OCI-LY7 (cell line): Measurements from ENCODE around the gene LSR. TPM values are rescaled to one million over a fixed set of nuclear protein-coding genes. Genes with fewer than 3 reads are reported as not detected.

ENCODE experiments used
- BruUV-seq: library from RNA; stranded (reverse); fragments of 400-500 nt; replicated peaks from 2 replicates; lab custom pipeline; 2021; lab: Mats Ljungman, UMichigan
- CTCF ChIA-PET: fragments of 300-600 bp; sonication (Branson Sonifier 250); formaldehyde crosslinking; loops from one replicate; lab custom pipeline; 2022; ENCODE audit warnings: antibody characterized with exemption; ENCODE audit not compliant: unreplicated experiment; lab: Charles Lee
- POLR2A ChIA-PET: fragments of 300-600 bp; sonication (Branson Sonifier 250); formaldehyde crosslinking; loops from one replicate; lab custom pipeline; 2022; ENCODE audit warnings: antibody characterized with exemption; lab: Charles Lee
- DNase-seq: peaks from one replicate; pipeline ENCODE4 v3.0.0-alpha.2; 2015; ENCODE audit warnings: low spot score
- H2AFZ ChIP-seq: fragments of 200-600 bp; sonication (generic), shearing (Covaris generic); 2 replicates; pipeline ENCODE4 v1.6.1; 2014; ENCODE audit warnings: mild to moderate bottlenecking, antibody characterized with exemption, low read length, moderate library complexity
- H3K27ac ChIP-seq: fragments of 200-600 bp; sonication (generic); 2 replicates; pipeline ENCODE4 v1.5.1; 2014; ENCODE audit warnings: mixed run types, low read depth, mild to moderate bottlenecking, moderate library complexity, low read length, inconsistent platforms; ENCODE audit not compliant: poor library complexity, severe bottlenecking
- H3K36me3 ChIP-seq: fragments of 200-600 bp; sonication (generic); 2 replicates; pipeline ENCODE4 v1.6.1; 2014; ENCODE audit warnings: mild to moderate bottlenecking, antibody characterized with exemption, low read length, moderate library complexity, mixed read lengths; ENCODE audit not compliant: insufficient read depth
- H3K4me1 ChIP-seq: fragments of 200-600 bp; sonication (generic); 2 replicates; pipeline ENCODE4 v1.5.1; 2014; ENCODE audit warnings: mild to moderate bottlenecking, low read length; ENCODE audit not compliant: insufficient read depth, poor library complexity, severe bottlenecking
- H3K4me2 ChIP-seq: fragments of 200-600 bp; sonication (generic); 2 replicates; pipeline ENCODE4 v1.6.1; 2014; ENCODE audit warnings: mild to moderate bottlenecking, low read length
- H3K4me3 ChIP-seq: fragments of 200-600 bp; sonication (generic); 2 replicates; pipeline ENCODE4 v1.5.1; 2014; ENCODE audit warnings: mild to moderate bottlenecking, low read depth, low read length; ENCODE audit not compliant: poor library complexity, severe bottlenecking
- H3K79me2 ChIP-seq: fragments of 200-600 bp; sonication (generic); 2 replicates; pipeline ENCODE4 v1.6.1; 2016; ENCODE audit warnings: low read depth, mild to moderate bottlenecking, low read length, moderate library complexity, mixed read lengths; ENCODE audit not compliant: insufficient read depth
- H3K9me2 ChIP-seq: fragments of 200-600 bp; sonication (generic); 2 replicates; pipeline ENCODE4 v1.6.1; 2016; ENCODE audit warnings: mild to moderate bottlenecking, low read length, mixed read lengths; ENCODE audit not compliant: insufficient read depth
- H3K9me3 ChIP-seq: fragments of 200-600 bp; sonication (generic); 2 replicates; pipeline ENCODE4 v1.6.1; 2014; ENCODE audit warnings: mild to moderate bottlenecking, mixed run types, low read length, mixed read lengths
- H4K20me1 ChIP-seq: fragments of 200-600 bp; sonication (generic); 2 replicates; pipeline ENCODE4 v1.6.1; 2014; ENCODE audit warnings: mild to moderate bottlenecking, antibody characterized with exemption, low read length, moderate library complexity, mixed read lengths; ENCODE audit not compliant: insufficient read depth
- CTCF ChIP-seq: fragments of 200-600 bp; sonication (generic); conservative IDR thresholded peaks from 2 replicates; pipeline ENCODE4 v1.5.1; 2014; ENCODE audit warnings: mild to moderate bottlenecking, antibody characterized with exemption, low read length, moderate library complexity, mixed read lengths
- EZH2phosphoT487 ChIP-seq: fragments of 200-600 bp; sonication (generic); IDR thresholded peaks from 2 replicates; pipeline ENCODE4 v1.6.1; 2018; ENCODE audit warnings: low read depth, borderline replicate concordance, mild to moderate bottlenecking, mixed run types, antibody characterized with exemption, low read length, moderate library complexity, mixed read lengths
- intact Hi-C: fragments of 100-400 bp; cut with micrococcal nuclease; formaldehyde crosslinking; loops from one replicate; pipeline ENCODE4 v1.10.0; 2022; ENCODE audit not compliant: unreplicated experiment
- total RNA-seq, 2 experiments: library from RNA; depleted of rRNA in 1 of 2; stranded (reverse); fragments of >200 nt in 1 of 2; shearing (Covaris generic) in 1 of 2; gene quantifications; 2 replicates each; pipeline ENCODE4 v1.2.3, GENCODE V29; 2014 to 2022

The LSR gene
- total RNA-seq, 2 experiments from 2014 or later = 15.0 to 33.6 TPM

GRCh38 chr19:35211545-35212230 is 37.1 kb upstream of the LSR start:
- Histone ChIP-seq H3K4me2 (peak overlapping the region; percentile 88), H3K9me2 (no peaks in the 10 kb centered on the region), H3K36me3 (no peaks in the 10 kb centered on the region), H4K20me1 (no peaks in the 10 kb centered on the region), H2AFZ (peak overlapping the region; percentile 73), H3K9me3 (peaks cover 4% of the 10 kb centered on the region; the same call in 1 of the 2 replicates), H3K4me1 (peaks cover 88% of the 10 kb centered on the region), H3K4me3 (no peak overlapping the region), H3K27ac (peak overlapping the region; percentile 83), H3K79me2 (no peaks in the 10 kb centered on the region)
- peak; percentile 71 for DNase-seq
- POLR2A ChIA-PET = interaction anchor here (2.5 kb wide), 1 partner anchor 70 kb away, joined by 6 read pairs; no protein-coding TSS in a partner anchor
- CTCF ChIA-PET = interaction anchor here (0.8 kb wide), 1 partner anchor 70 kb away, joined by 4 read pairs; no protein-coding TSS in a partner anchor
- intact Hi-C loops = loop anchor here (2.0 to 5.0 kb wide), 2 partner anchors 57 to 86 kb away; partner anchors contain the start of gene FXYD5
- no TSS peak for BruUV-seq
- peak; percentile 74 for TF ChIP-seq CTCF
- no peak for TF ChIP-seq EZH2phosphoT487

GRCh38 chr19:35212241-35212640 is 36.6 kb upstream of the LSR start:
- Histone ChIP-seq H3K4me1 (peaks cover 87% of the 10 kb centered on the region), H3K4me2 (peak overlapping the region; percentile 88), H3K9me3 (peaks cover 4% of the 10 kb centered on the region; the same call in 1 of the 2 replicates), H3K4me3 (no peak overlapping the region), H3K79me2 (no peaks in the 10 kb centered on the region), H3K27ac (peak overlapping the region; percentile 83), H3K9me2 (no peaks in the 10 kb centered on the region), H3K36me3 (no peaks in the 10 kb centered on the region), H2AFZ (peak overlapping the region; percentile 73), H4K20me1 (no peaks in the 10 kb centered on the region)
- DNase-seq = no peak
- BruUV-seq = no TSS peak
- POLR2A ChIA-PET = interaction anchor here (2.5 kb wide), 1 partner anchor 71 kb away, joined by 6 read pairs; no protein-coding TSS in a partner anchor
- CTCF ChIA-PET = no interaction called here
- intact Hi-C loops = loop anchor here (5.0 kb wide), 1 partner anchor 85 kb away; no protein-coding TSS in a partner anchor
- peak; percentile 9; the same call in 1 of the 2 replicates for TF ChIP-seq CTCF
- no peak for TF ChIP-seq EZH2phosphoT487
